PFSK-1 (cell line): ENCODE results near the gene ZHX3.

Source experiments
- POLR2AphosphoS5 ChIP-seq: IDR thresholded peaks from 2 replicates; pipeline ENCODE4 v1.6.1; 2012; ENCODE audit warnings: low read depth, mild to moderate bottlenecking, control low read depth, low read length, moderate library complexity
- TF ChIP-seq, protein P1 (sequence below), 2 experiments: IDR thresholded peaks; 2 replicates each; pipeline versions ENCODE4 v1.6.1 to v1.8.0; 2011 to 2012; ENCODE audit warnings: low read depth in 2 of 2, low read length in 2 of 2, control low read depth in 1 of 2, inconsistent platforms in 1 of 2, mild to moderate bottlenecking in 1 of 2, moderate library complexity in 1 of 2; ENCODE audit not compliant: insufficient read depth in 1 of 2

DNA sequence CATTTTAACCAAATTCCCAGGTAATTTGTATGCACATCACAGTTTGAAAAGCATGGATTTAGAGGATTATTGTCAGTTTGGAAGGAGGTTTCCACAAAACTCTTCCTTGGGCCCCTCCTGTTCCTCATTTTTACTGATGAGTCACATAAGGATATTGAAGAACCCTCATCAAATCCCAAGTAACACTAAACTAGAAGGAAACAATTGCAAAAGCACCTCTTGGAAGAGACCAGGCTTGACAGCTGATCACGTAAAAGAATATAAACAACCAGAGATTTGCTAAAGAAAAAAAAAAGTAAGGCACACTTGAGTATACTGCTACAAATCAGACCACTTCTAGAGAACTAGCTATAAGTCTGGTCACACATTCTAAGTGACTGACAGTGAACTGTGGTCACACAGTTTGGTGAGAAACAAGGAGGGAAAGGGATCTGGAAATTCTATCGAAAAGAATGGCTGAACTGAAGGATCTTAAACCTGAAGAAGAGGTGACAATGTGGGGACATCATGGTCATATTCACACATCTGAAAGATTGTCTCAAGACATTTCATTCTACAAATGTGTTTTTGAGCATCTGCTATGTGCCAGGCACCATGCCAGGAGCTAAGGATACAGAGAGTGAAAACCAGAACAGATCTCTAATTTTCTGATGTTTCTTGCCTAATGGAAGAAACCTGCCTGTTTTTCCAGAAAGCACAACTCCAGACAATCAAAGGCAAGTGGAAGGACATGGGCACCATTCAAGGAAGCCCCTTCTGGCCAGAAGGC is 24.1 kb downstream of the ZHX3 start:
- TF ChIP-seq POLR2AphosphoS5: no peak
- TF ChIP-seq, protein P1, sequence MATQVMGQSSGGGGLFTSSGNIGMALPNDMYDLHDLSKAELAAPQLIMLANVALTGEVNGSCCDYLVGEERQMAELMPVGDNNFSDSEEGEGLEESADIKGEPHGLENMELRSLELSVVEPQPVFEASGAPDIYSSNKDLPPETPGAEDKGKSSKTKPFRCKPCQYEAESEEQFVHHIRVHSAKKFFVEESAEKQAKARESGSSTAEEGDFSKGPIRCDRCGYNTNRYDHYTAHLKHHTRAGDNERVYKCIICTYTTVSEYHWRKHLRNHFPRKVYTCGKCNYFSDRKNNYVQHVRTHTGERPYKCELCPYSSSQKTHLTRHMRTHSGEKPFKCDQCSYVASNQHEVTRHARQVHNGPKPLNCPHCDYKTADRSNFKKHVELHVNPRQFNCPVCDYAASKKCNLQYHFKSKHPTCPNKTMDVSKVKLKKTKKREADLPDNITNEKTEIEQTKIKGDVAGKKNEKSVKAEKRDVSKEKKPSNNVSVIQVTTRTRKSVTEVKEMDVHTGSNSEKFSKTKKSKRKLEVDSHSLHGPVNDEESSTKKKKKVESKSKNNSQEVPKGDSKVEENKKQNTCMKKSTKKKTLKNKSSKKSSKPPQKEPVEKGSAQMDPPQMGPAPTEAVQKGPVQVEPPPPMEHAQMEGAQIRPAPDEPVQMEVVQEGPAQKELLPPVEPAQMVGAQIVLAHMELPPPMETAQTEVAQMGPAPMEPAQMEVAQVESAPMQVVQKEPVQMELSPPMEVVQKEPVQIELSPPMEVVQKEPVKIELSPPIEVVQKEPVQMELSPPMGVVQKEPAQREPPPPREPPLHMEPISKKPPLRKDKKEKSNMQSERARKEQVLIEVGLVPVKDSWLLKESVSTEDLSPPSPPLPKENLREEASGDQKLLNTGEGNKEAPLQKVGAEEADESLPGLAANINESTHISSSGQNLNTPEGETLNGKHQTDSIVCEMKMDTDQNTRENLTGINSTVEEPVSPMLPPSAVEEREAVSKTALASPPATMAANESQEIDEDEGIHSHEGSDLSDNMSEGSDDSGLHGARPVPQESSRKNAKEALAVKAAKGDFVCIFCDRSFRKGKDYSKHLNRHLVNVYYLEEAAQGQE (IDR thresholded peaks at IDR 0.05; ENCODE audit: insufficient read depth in 1 of 2, low read depth in 2 of 2, low read length in 2 of 2): no peak
